Measurements from ENCODE around the gene SLIT3. TPM values are rescaled to one million over a fixed set of nuclear protein-coding genes. Genes with fewer than 3 reads are reported as not detected.

Gene SLIT3
- total RNA-seq, 1 experiment from 2014 or later = 0.92 TPM

DNA sequence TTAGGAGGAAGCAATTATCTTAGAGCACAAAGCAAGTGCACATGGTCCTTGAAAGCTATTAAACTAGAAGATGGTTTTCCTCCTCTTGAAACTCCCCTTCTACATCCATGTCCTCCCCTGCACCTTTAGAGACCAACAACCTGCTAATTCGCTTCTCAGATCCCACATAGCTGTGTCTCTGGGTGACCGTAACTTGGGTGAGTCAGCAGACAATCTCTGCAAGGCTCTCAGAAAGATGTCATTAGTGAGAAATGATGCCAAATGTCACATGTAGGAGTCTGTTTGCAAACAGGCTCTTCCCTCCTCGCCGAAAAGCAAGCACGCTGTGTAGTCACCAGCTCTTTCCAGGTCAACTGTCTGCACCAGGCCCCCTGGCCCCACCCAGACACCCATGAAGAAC, 291.8 kb downstream of the SLIT3 start:
- no peak overlapping the region for H4K8ac ChIP-seq (replicated peaks; ENCODE audit: insufficient read length, low read depth, low read length)
- H3K4me1 ChIP-seq (ENCODE audit: insufficient read depth, low read length) = peaks cover 4% of the 10 kb centered on the region; the same call in 1 of the 2 replicates
- no CpG with 5 or more reads among the region's 5 CpGs for WGBS (ENCODE audit: extremely low coverage, insufficient read length, low lambda C conversion rate)

More for the DNA sequence above, 291.8 kb downstream of the SLIT3 start:
- H3K9ac ChIP-seq (ENCODE audit: extremely low read depth, insufficient read length, low read length) = no peak overlapping the region
- no peak overlapping the region for H2BK12ac ChIP-seq (ENCODE audit: insufficient read length, low read depth, low read length)
- Mint-ChIP-seq H3K4me3 (no peak overlapping the region), H3K4me1 (peaks cover 36 to 41% of the 10 kb centered on the region in 2 experiments), H3K27ac (no peak overlapping the region), H3K9me3 (no peaks in the 10 kb centered on the region), H3K36me3 (ENCODE audit: insufficient read depth in 1 of 3, low read depth in 3 of 3) (no peaks in the 10 kb centered on the region), H3K27me3 (ENCODE audit: low read depth) (no peaks in the 10 kb centered on the region)
- H2AFZ ChIP-seq (ENCODE audit: low read length) = no peak overlapping the region
- no peak overlapping the region for H3K14ac ChIP-seq (ENCODE audit: insufficient read depth, low read length)
- no peak overlapping the region for H3T11ph ChIP-seq (ENCODE audit: low read length)
- H3K9me3 ChIP-seq (ENCODE audit: control insufficient read depth, low read depth, low read length) = no peaks in the 10 kb centered on the region
- H3K4me2 ChIP-seq (ENCODE audit: insufficient read depth, insufficient read length, low read length) = no peak overlapping the region
- TF ChIP-seq CTCF (conservative IDR thresholded peaks at IDR 0.05) = no peak
- no peak overlapping the region for H3K27ac ChIP-seq (ENCODE audit: insufficient read length, low read depth, low read length)
- no peaks in the 10 kb centered on the region for H4K20me1 ChIP-seq (ENCODE audit: control insufficient read depth, insufficient read depth, insufficient read length)
- H3K18ac ChIP-seq (ENCODE audit: insufficient read length, low read depth, low read length) = no peak overlapping the region
- no peak overlapping the region for H2BK120ac ChIP-seq (ENCODE audit: low read depth, low read length, poor library complexity, severe bottlenecking)
- H3K23ac ChIP-seq (ENCODE audit: insufficient read length, low read depth, low read length) = no peak overlapping the region
- no peaks in the 10 kb centered on the region for H3K79me1 ChIP-seq (ENCODE audit: insufficient read depth, low read depth, low read length, poor library complexity, severe bottlenecking)
- no peak for DNase-seq
- no peak overlapping the region for H3K4ac ChIP-seq (ENCODE audit: low read depth, low read length)
- no peak overlapping the region for H2BK5ac ChIP-seq (ENCODE audit: insufficient read length, low read length)
- no peaks in the 10 kb centered on the region for H3K23me2 ChIP-seq (ENCODE audit: insufficient read length, low read depth, low read length, poor library complexity, severe bottlenecking)
- no peak overlapping the region for H2AK5ac ChIP-seq (ENCODE audit: insufficient read length, low read length)
- H3K56ac ChIP-seq (ENCODE audit: insufficient read length, low read depth, low read length) = no peak overlapping the region
- H4K5ac ChIP-seq (ENCODE audit: insufficient read length, low read depth, low read length) = no peak overlapping the region
- no peak overlapping the region for H2BK20ac ChIP-seq (ENCODE audit: low read depth, low read length, poor library complexity, severe bottlenecking)
- H3K79me2 ChIP-seq (ENCODE audit: insufficient read depth, low read length) = no peaks in the 10 kb centered on the region
- H4K91ac ChIP-seq (ENCODE audit: insufficient read length, low read depth, low read length) = no peak overlapping the region
- H3K27me3 ChIP-seq (ENCODE audit: insufficient read depth, low read length) = no peaks in the 10 kb centered on the region
- no peak overlapping the region for H2BK15ac ChIP-seq (ENCODE audit: low read depth, low read length)
